ENCODE measurements around the gene RBM11.
"Not testable (repeated sequence)": the region's sequence is repeated elsewhere in the genome, so short reads cannot be mapped to it uniquely, and the experiment has no call there.

RBM11 gene
- long read RNA-seq, donor 1, partial matches to known transcripts: 0 of 4 reads
- long read RNA-seq, donor 1, other reads (novel, unspliced or antisense): 0 of 4 reads
- long read RNA-seq, donor 2, partial matches to known transcripts: 0 of 1 reads
- long read RNA-seq, donor 2, other reads (novel, unspliced or antisense): 0 of 1 reads
- long read RNA-seq, donor 3: 0 reads
- long read RNA-seq, donor 4: 0 reads
- long read RNA-seq, donor 5, partial matches to known transcripts: 0 of 2 reads
- long read RNA-seq, donor 5, other reads (novel, unspliced or antisense): 0 of 2 reads
- long read RNA-seq, donor 6: 0 reads
- long read RNA-seq, donor 7, partial matches to known transcripts: 0 of 1 reads
- long read RNA-seq, donor 7, other reads (novel, unspliced or antisense): 0 of 1 reads
- long read RNA-seq, donor 8, partial matches to known transcripts: 0 of 1 reads
- long read RNA-seq, donor 8, other reads (novel, unspliced or antisense): 0 of 1 reads

- peak; percentile 86 for DNase-seq
Observed at GRCh38 chr21:14215971-14216641, at the start of gene RBM11. Gene RBM11, plus strand, starts transcription at chr21:14216157. Its CDS starts 30 bp downstream, at chr21:14216187.

GRCh38 chr21:14166463-14167223, 49.3 kb upstream of the RBM11 start:
- not testable (repeated sequence) for DNase-seq

GRCh38 chr21:14206222-14206621, 9.7 kb upstream of the RBM11 start:
- no peak for DNase-seq

GRCh38 chr21:14210738-14211137, 5.2 kb upstream of the RBM11 start, which contains the start of gene LIPI:
Gene LIPI, minus strand, starts transcription at chr21:14210955. Its CDS starts 110 bp downstream, at chr21:14210845.
- no peak for DNase-seq

- DNase-seq: no peak
Observed at GRCh38 chr21:14213164-14213563, 2.8 kb upstream of the RBM11 start.

- DNase-seq: no peak
Observed at GRCh38 chr21:14223365-14223764, 7.4 kb downstream of the RBM11 start.

- no peak for DNase-seq
Observed at GRCh38 chr21:14229399-14229798, 13.4 kb downstream of the RBM11 start.

- DNase-seq: no peak
Observed at GRCh38 chr21:14235101-14235500, 19.1 kb downstream of the RBM11 start.

GRCh38 chr21:14236180-14236579, 20.2 kb downstream of the RBM11 start:
- no peak for DNase-seq

- DNase-seq: no peak
Observed at GRCh38 chr21:14239281-14239680, 23.3 kb downstream of the RBM11 start.

GRCh38 chr21:14241297-14241696, 25.3 kb downstream of the RBM11 start:
- no peak for DNase-seq

GRCh38 chr21:14243461-14243860, 27.5 kb downstream of the RBM11 start:
- DNase-seq: no peak

- DNase-seq: no peak
Observed at GRCh38 chr21:14243874-14244273, 27.9 kb downstream of the RBM11 start.

GRCh38 chr21:14244911-14245310, 29.0 kb downstream of the RBM11 start:
- DNase-seq: no peak

GRCh38 chr21:14245711-14246110, 29.8 kb downstream of the RBM11 start:
- no peak for DNase-seq

GRCh38 chr21:14251336-14251735, 35.4 kb downstream of the RBM11 start:
- DNase-seq: no peak

GRCh38 chr21:14259747-14260146, 43.8 kb downstream of the RBM11 start:
- no peak for DNase-seq

- no peak for DNase-seq
Observed at GRCh38 chr21:14260174-14260764, 44.3 kb downstream of the RBM11 start.

GRCh38 chr21:14262039-14262438, 46.1 kb downstream of the RBM11 start:
- no peak for DNase-seq

- no peak for DNase-seq
Observed at GRCh38 chr21:14263879-14264278, 47.9 kb downstream of the RBM11 start.

GRCh38 chr21:14265023-14265422, 49.1 kb downstream of the RBM11 start:
- DNase-seq: no peak

GRCh38 chr21:14267076-14267475, 51.1 kb downstream of the RBM11 start:
- DNase-seq: no peak
